B cell (primary cell): Measurements from ENCODE around the gene AOC1. TPM values are rescaled to one million over a fixed set of nuclear protein-coding genes. Genes with fewer than 3 reads are reported as not detected.

Experiments used
- ATAC-seq: fragments of 200-7000 bp; cut with Tn5 transposase; one replicate; pipeline ENCODE4 v1.10.0; 2021; ENCODE audit warnings: low read depth, mild to moderate bottlenecking, moderate number of reproducible peaks, moderate library complexity
- CTCF ChIA-PET: fragments of 350-600 bp; sonication (Branson Sonifier 250); formaldehyde crosslinking; loops from one replicate; lab custom pipeline; 2021; ENCODE audit warnings: antibody characterized with exemption, inconsistent platforms; lab: Charles Lee
- POLR2A ChIA-PET: fragments of 350-600 bp; sonication (Branson Sonifier 250); formaldehyde crosslinking; loops from one replicate; lab custom pipeline; 2021; ENCODE audit warnings: antibody characterized with exemption; lab: Charles Lee
- DNase-seq: peaks from one replicate; pipeline ENCODE4 v3.0.0; 2013
- H2AFZ ChIP-seq: 2 replicates; pipeline ENCODE4 v1.6.1; 2012; ENCODE audit warnings: mild to moderate bottlenecking, low read depth, low read length; ENCODE audit not compliant: insufficient read depth, poor library complexity, severe bottlenecking
- H3K27ac ChIP-seq, 2 donors: 1 replicate in 1 of 2; 2 replicates in 1 of 2; pipeline ENCODE4 v1.5.1; 2012 to 2013; ENCODE audit warnings: low read length in 2 of 2, mild to moderate bottlenecking in 2 of 2, moderate library complexity in 1 of 2
- H3K27me3 ChIP-seq, 4 experiments: fragments of 200-600 bp in 1 of 4; sonication (generic) in 1 of 4; replicated peaks in 1 of 4; 1 replicate in 2 of 4; 2 replicates in 2 of 4; pipeline versions ENCODE4 v1.6.1 to v1.7.0; 2013 to 2016; ENCODE audit warnings: low read length in 3 of 4, mild to moderate bottlenecking in 2 of 4, mixed read lengths in 1 of 4, moderate library complexity in 1 of 4; ENCODE audit not compliant: insufficient read depth in 4 of 4, control insufficient read depth in 3 of 4; ENCODE audit errors: control extremely low read depth in 1 of 4
- H3K36me3 ChIP-seq, 2 experiments: replicated peaks in 1 of 2; 1 replicate in 1 of 2; 2 replicates in 1 of 2; pipeline versions ENCODE4 v1.6.1 to v1.7.1; 2013; ENCODE audit warnings: low read length in 1 of 2; ENCODE audit not compliant: insufficient read depth in 2 of 2, control insufficient read depth in 1 of 2; ENCODE audit errors: control extremely low read depth in 1 of 2, extremely low read depth in 1 of 2
- H3K4me1 ChIP-seq, 2 donors: fragments of 200-600 bp in 1 of 2; sonication (generic) in 1 of 2; 1 replicate in 1 of 2; 2 replicates in 1 of 2; pipeline versions ENCODE4 v1.5.1 to v1.6.1; 2013 to 2017; ENCODE audit warnings: low read length in 2 of 2; ENCODE audit not compliant: control insufficient read depth in 2 of 2, insufficient read depth in 2 of 2
- H3K4me2 ChIP-seq: replicated peaks from 2 replicates; pipeline ENCODE3; 2012; ENCODE audit warnings: mild to moderate bottlenecking, low read depth, low read length; ENCODE audit not compliant: poor library complexity, severe bottlenecking
- H3K4me3 ChIP-seq, 5 experiments: fragments of 200-600 bp in 1 of 5; sonication (generic) in 1 of 5; 1 replicate in 3 of 5; 2 replicates in 2 of 5; pipeline versions ENCODE4 v1.5.1 to v1.7.0; 2011 to 2016; ENCODE audit warnings: low read length in 4 of 5, mild to moderate bottlenecking in 4 of 5, low read depth in 2 of 5, control low read depth in 1 of 5, moderate library complexity in 1 of 5; ENCODE audit not compliant: insufficient read depth in 1 of 5; ENCODE audit errors: control extremely low read depth in 1 of 5, extremely low read depth in 1 of 5
- H3K79me2 ChIP-seq: fragments of 200-600 bp; sonication (generic); one replicate; pipeline ENCODE4 v1.6.0; 2016; ENCODE audit warnings: low read length; ENCODE audit not compliant: control insufficient read depth, insufficient read depth
- H3K9ac ChIP-seq: fragments of 200-600 bp; sonication (generic); 2 replicates; pipeline ENCODE4 v1.6.1; 2017; ENCODE audit warnings: mild to moderate bottlenecking, low read length, moderate library complexity
- H3K9me3 ChIP-seq, 3 donors: one replicate each; pipeline versions ENCODE4 v1.6.1 to v1.7.1; 2013; ENCODE audit warnings: low read length in 2 of 3; ENCODE audit not compliant: control insufficient read depth in 2 of 3, insufficient read depth in 1 of 3; ENCODE audit errors: control extremely low read depth in 1 of 3
- H4K20me1 ChIP-seq: 2 replicates; pipeline ENCODE4 v1.6.0; 2012; ENCODE audit warnings: mild to moderate bottlenecking, low read length; ENCODE audit not compliant: insufficient read depth, control insufficient read depth, poor library complexity, severe bottlenecking
- H3K27ac Mint-ChIP-seq: one replicate; pipeline ENCODE4 v1.8.0; 2021; ENCODE audit warnings: mixed read lengths
- H3K27me3 Mint-ChIP-seq: one replicate; pipeline ENCODE4 v1.8.0; 2021; ENCODE audit warnings: mixed read lengths
- H3K4me1 Mint-ChIP-seq: one replicate; pipeline ENCODE4 v1.8.0; 2021; ENCODE audit warnings: mixed read lengths
- H3K4me3 Mint-ChIP-seq: one replicate; pipeline ENCODE4 v1.8.0; 2021; ENCODE audit warnings: mixed read lengths
- H3K9me3 Mint-ChIP-seq: one replicate; pipeline ENCODE4 v1.8.0; 2022; ENCODE audit warnings: mixed read lengths; ENCODE audit not compliant: insufficient read depth
- CTCF ChIP-seq: fragments of 200-600 bp; IDR thresholded peaks from one replicate; pipeline ENCODE4 v1.8.0; 2022; ENCODE audit warnings: antibody characterized with exemption, mild to moderate bottlenecking
- EZH2 ChIP-seq: IDR thresholded peaks from 2 replicates; pipeline ENCODE4 v1.6.1; 2012; ENCODE audit warnings: borderline replicate concordance, low read depth, mild to moderate bottlenecking, moderate library complexity, low read length; ENCODE audit not compliant: insufficient read depth, poor library complexity, severe bottlenecking
- WGBS: methylation state at CpG from one replicate; pipeline ENCODE4 v1.1.5; 2013; ENCODE audit warnings: missing lambda C conversion rate; ENCODE audit not compliant: insufficient coverage; 5-methylcytosine and 5-hydroxymethylcytosine counted together
- intact Hi-C: fragments of 100-400 bp; cut with micrococcal nuclease; formaldehyde crosslinking; loops from one replicate; pipeline ENCODE4 v1.10.0; 2022
- polyA plus RNA-seq: library from polyadenylated mRNA; depleted of rRNA; stranded (reverse); fragments of >200 nt; gene quantifications from 2 replicates; pipeline ENCODE4 v1.2.3, GENCODE V29; 2012
- total RNA-seq, 2 donors: library from RNA; stranded (reverse); fragments of 120-200 nt in 1 of 2; gene quantifications; 1 replicate in 1 of 2; 2 replicates in 1 of 2; pipeline versions ENCODE4 v1.2.3 to v1.2.4, GENCODE V29; 2013 to 2022

The AOC1 gene
- total and polyA plus RNA-seq, 2 donors (not counting 1 experiment from before 2014, with no cell fraction given), result 0.07 TPM; not detected in 1

- H3K27me3 ChIP-seq, result peaks cover 0 to 3% (median 0%) of the 10 kb centered on the region in 4 experiments
- 94% methylated on average over 42 of the region's 43 CpGs for WGBS
- no peak overlapping the region for H3K9ac ChIP-seq
- no peaks in the 10 kb centered on the region for H3K36me3 ChIP-seq
- ATAC-seq, result no peak
- no peak for DNase-seq
- no peak for TF ChIP-seq EZH2
- no peak for TF ChIP-seq CTCF
- intact Hi-C loops, result no loop called here
- CTCF ChIA-PET, result no interaction called here
- H3K27ac ChIP-seq, result no peak overlapping the region
- no peaks in the 10 kb centered on the region for H3K4me1 Mint-ChIP-seq
- H4K20me1 ChIP-seq, result no peaks in the 10 kb centered on the region
- no peak overlapping the region for H3K27ac Mint-ChIP-seq
- no peak overlapping the region for H3K4me3 Mint-ChIP-seq
- H3K9me3 ChIP-seq, result no peaks in the 10 kb centered on the region
- no peaks in the 10 kb centered on the region for H3K4me1 ChIP-seq
- peaks cover 12% of the 10 kb centered on the region for H3K27me3 Mint-ChIP-seq
- no peak overlapping the region for H3K4me2 ChIP-seq
- H3K79me2 ChIP-seq, result no peaks in the 10 kb centered on the region
- POLR2A ChIA-PET, result no interaction called here
- no peak overlapping the region for H2AFZ ChIP-seq
- no peaks in the 10 kb centered on the region for H3K9me3 Mint-ChIP-seq
- no peak overlapping the region for H3K4me3 ChIP-seq
These were observed 5.1 kb downstream of the AOC1 start for GRCh38 chr7:150857276-150858055.
